WERI-Rb-1 (cell line): ENCODE measurements around the gene ACSM6.

ENCODE experiments used
- DNase-seq: peaks from one replicate; pipeline ENCODE4 v3.0.0-alpha.2; 2020
- H3K27ac ChIP-seq: fragments of 250-450 bp; sonication (Bioruptor Pico); 2 replicates; pipeline ENCODE4 v1.5.1; 2020; ENCODE audit warnings: mild to moderate bottlenecking, moderate library complexity
- H3K27me3 ChIP-seq: fragments of 250-450 bp; sonication (Bioruptor Pico); 2 replicates; pipeline ENCODE4 v1.5.1; 2021; ENCODE audit warnings: mild to moderate bottlenecking, low read depth, moderate library complexity; ENCODE audit not compliant: insufficient read depth, severe bottlenecking
- H3K36me3 ChIP-seq: fragments of 250-450 bp; sonication (Bioruptor Pico); 2 replicates; pipeline ENCODE4 v1.5.1; 2020; ENCODE audit warnings: mild to moderate bottlenecking, moderate library complexity
- H3K4me3 ChIP-seq: 2 replicates; pipeline ENCODE4 v1.5.1; 2011; ENCODE audit warnings: low read depth, mild to moderate bottlenecking, control low read depth, low read length
- H3K9me3 ChIP-seq: fragments of 250-450 bp; sonication (Bioruptor Pico); 2 replicates; pipeline ENCODE4 v1.5.1; 2021; ENCODE audit warnings: mild to moderate bottlenecking, moderate library complexity; ENCODE audit not compliant: severe bottlenecking
- TF ChIP-seq, protein P1 (sequence below): IDR thresholded peaks from 2 replicates; pipeline ENCODE4 v1.5.1; 2011; ENCODE audit warnings: low read depth, mild to moderate bottlenecking, control low read depth, inconsistent platforms, low read length

ACSM6 gene

DNA sequence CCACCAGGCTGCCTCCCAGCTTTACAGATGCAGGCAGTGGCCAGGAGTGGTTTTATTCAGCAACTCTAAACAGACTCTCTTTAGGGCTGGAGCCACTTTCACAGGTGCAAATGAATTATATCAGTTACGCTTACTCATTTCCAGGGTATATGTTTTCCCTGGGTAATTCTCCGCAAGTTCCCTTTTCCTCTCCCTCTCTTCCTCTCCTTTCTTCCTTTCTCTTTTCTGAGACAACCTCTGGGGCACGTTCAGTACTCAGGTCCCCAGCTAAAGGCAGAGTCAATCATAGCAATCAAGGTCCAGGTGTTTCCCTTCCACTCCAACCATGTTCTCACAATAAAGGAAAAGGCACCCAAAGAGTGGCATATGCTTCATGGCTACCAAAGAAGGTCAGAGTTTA, 55.4 kb downstream of the ACSM6 start:
- Histone ChIP-seq H3K4me3 (no peak overlapping the region), H3K27ac (no peak overlapping the region), H3K9me3 (no peaks in the 10 kb centered on the region), H3K36me3 (peaks cover 29% of the 10 kb centered on the region), H3K27me3 (no peaks in the 10 kb centered on the region)
- DNase-seq, result no peak
- TF ChIP-seq, protein P1, sequence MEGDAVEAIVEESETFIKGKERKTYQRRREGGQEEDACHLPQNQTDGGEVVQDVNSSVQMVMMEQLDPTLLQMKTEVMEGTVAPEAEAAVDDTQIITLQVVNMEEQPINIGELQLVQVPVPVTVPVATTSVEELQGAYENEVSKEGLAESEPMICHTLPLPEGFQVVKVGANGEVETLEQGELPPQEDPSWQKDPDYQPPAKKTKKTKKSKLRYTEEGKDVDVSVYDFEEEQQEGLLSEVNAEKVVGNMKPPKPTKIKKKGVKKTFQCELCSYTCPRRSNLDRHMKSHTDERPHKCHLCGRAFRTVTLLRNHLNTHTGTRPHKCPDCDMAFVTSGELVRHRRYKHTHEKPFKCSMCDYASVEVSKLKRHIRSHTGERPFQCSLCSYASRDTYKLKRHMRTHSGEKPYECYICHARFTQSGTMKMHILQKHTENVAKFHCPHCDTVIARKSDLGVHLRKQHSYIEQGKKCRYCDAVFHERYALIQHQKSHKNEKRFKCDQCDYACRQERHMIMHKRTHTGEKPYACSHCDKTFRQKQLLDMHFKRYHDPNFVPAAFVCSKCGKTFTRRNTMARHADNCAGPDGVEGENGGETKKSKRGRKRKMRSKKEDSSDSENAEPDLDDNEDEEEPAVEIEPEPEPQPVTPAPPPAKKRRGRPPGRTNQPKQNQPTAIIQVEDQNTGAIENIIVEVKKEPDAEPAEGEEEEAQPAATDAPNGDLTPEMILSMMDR, result no peak

- H3K9me3 ChIP-seq, result no peaks in the 10 kb centered on the region
- peaks cover 18% of the 10 kb centered on the region for H3K36me3 ChIP-seq
- no peaks in the 10 kb centered on the region for H3K27me3 ChIP-seq
- no peak for DNase-seq
- H3K4me3 ChIP-seq, result no peak overlapping the region
- H3K27ac ChIP-seq, result no peak overlapping the region
- TF ChIP-seq, protein P1, result no peak
Observed at GRCh38 chr10:95250856-95251255, 56.8 kb downstream of the ACSM6 start.

DNA sequence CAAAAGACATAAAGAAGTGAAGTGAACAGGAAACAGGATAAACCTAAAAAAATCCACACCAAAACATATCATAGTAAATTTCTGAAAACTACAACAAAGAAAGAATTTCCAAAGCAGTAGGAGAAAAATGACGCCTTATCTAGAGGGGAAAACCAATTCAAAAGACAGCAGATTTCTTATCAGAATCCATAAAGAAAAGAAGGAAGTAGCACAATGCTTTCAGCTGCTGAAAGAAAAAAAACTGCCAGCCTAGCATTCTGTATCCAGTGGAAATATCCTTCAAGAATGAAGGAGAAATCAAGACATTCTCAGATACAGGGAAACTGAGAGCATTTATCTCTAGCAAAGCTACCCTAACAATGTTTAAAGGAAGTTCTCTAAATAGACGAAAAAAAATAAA, 59.0 kb downstream of the ACSM6 start:
- no peaks in the 10 kb centered on the region for H3K27me3 ChIP-seq
- no peak for DNase-seq
- H3K27ac ChIP-seq, result no peak overlapping the region
- H3K9me3 ChIP-seq, result no peaks in the 10 kb centered on the region
- TF ChIP-seq, protein P1, result no peak
- H3K4me3 ChIP-seq, result no peak overlapping the region
- H3K36me3 ChIP-seq, result peaks cover 17% of the 10 kb centered on the region

- DNase-seq, result no peak
- peaks cover 24% of the 10 kb centered on the region for H3K36me3 ChIP-seq
- H3K4me3 ChIP-seq, result no peak overlapping the region
- TF ChIP-seq, protein P1, result no peak
- no peaks in the 10 kb centered on the region for H3K27me3 ChIP-seq
- no peaks in the 10 kb centered on the region for H3K9me3 ChIP-seq
- H3K27ac ChIP-seq, result no peak overlapping the region
Observed at GRCh38 chr10:95253686-95254085, 59.6 kb downstream of the ACSM6 start.

DNA sequence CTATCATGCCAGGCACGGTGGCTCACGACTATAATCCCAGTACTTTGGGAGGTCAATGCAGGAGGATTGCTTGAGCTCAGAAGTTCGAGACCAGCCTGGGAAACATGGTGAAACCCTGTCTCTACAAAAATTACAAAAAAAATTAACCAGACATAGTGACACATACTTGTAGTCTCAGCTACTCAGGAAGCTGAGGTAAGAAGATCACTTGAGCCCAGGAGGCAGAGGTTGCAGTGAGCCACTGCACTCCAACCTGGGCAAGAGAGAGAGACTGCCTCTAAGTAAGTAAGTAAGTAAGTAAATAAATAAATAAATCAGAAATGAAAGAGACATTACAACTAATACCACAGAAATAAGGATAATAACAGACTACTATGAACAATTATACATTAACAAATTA, 60.6 kb downstream of the ACSM6 start:
- Histone ChIP-seq H3K27ac (no peak overlapping the region), H3K9me3 (no peaks in the 10 kb centered on the region), H3K27me3 (no peaks in the 10 kb centered on the region), H3K36me3 (peaks cover 30% of the 10 kb centered on the region), H3K4me3 (no peak overlapping the region)
- DNase-seq, result no peak
- TF ChIP-seq, protein P1, result no peak

- no peak for DNase-seq
- Histone ChIP-seq H3K4me3 (no peak overlapping the region), H3K27ac (no peak overlapping the region), H3K36me3 (peaks cover 47% of the 10 kb centered on the region), H3K27me3 (no peaks in the 10 kb centered on the region), H3K9me3 (no peaks in the 10 kb centered on the region)
- TF ChIP-seq, protein P1, result no peak
Observed at GRCh38 chr10:95256268-95256667, 62.2 kb downstream of the ACSM6 start.
